Trophoblast cell (in vitro differentiated cells and primary cell): ENCODE measurements around the gene ABCC10.
"Not testable (repeated sequence)": the region's sequence is repeated elsewhere in the genome, so short reads cannot be mapped to it uniquely, and the experiment has no call there.

Experiments
- DNase-seq, 2 donors: peaks; one replicate each; pipeline ENCODE4 v3.0.0-alpha.2; 2016
- H2AFZ ChIP-seq: 2 replicates; pipeline ENCODE4 v1.6.1; 2013; ENCODE audit warnings: low read length, moderate library complexity, mild to moderate bottlenecking; ENCODE audit not compliant: insufficient read depth, poor library complexity
- H2AK5ac ChIP-seq: 2 replicates; pipeline ENCODE4 v1.6.1; 2013; ENCODE audit warnings: mild to moderate bottlenecking, low read length
- H2BK120ac ChIP-seq: 2 replicates; pipeline ENCODE4 v1.6.1; 2013; ENCODE audit warnings: low read length, mild to moderate bottlenecking, moderate library complexity; ENCODE audit not compliant: insufficient read depth, poor library complexity
- H2BK12ac ChIP-seq: 2 replicates; pipeline ENCODE4 v1.6.1; 2013; ENCODE audit warnings: mild to moderate bottlenecking, low read length, moderate library complexity
- H2BK5ac ChIP-seq: 2 replicates; pipeline ENCODE4 v1.6.1; 2013; ENCODE audit warnings: low read length, low read depth, moderate library complexity, mild to moderate bottlenecking; ENCODE audit not compliant: poor library complexity
- H3K14ac ChIP-seq: 2 replicates; pipeline ENCODE4 v1.6.1; 2013; ENCODE audit warnings: mild to moderate bottlenecking, low read length
- H3K18ac ChIP-seq: 2 replicates; pipeline ENCODE4 v1.6.1; 2013; ENCODE audit warnings: mild to moderate bottlenecking, low read length
- H3K23ac ChIP-seq: 2 replicates; pipeline ENCODE4 v1.6.1; 2013; ENCODE audit warnings: low read length
- H3K27ac ChIP-seq: 2 replicates; pipeline ENCODE4 v1.5.1; 2013; ENCODE audit warnings: low read depth, mild to moderate bottlenecking, inconsistent platforms, low read length, moderate library complexity
- H3K27me3 ChIP-seq: 2 replicates; pipeline ENCODE4 v1.6.1; 2013; ENCODE audit warnings: inconsistent platforms, mild to moderate bottlenecking, low read length, moderate library complexity; ENCODE audit not compliant: insufficient read depth
- H3K36me3 ChIP-seq, 2 experiments: 1 replicate in 1 of 2; 2 replicates in 1 of 2; pipeline ENCODE4 v1.6.1; 2013; ENCODE audit warnings: low read length in 2 of 2, mild to moderate bottlenecking in 2 of 2, moderate library complexity in 1 of 2; ENCODE audit not compliant: insufficient read depth in 2 of 2, control insufficient read depth in 1 of 2
- H3K4ac ChIP-seq: 2 replicates; pipeline ENCODE4 v1.6.1; 2013; ENCODE audit warnings: low read depth, mild to moderate bottlenecking, low read length, moderate library complexity
- H3K4me1 ChIP-seq, 2 experiments: 1 replicate in 1 of 2; 2 replicates in 1 of 2; pipeline ENCODE4 v1.6.1; 2013; ENCODE audit warnings: low read length in 2 of 2, mild to moderate bottlenecking in 2 of 2, moderate library complexity in 1 of 2; ENCODE audit not compliant: insufficient read depth in 2 of 2, control insufficient read depth in 1 of 2
- H3K4me2 ChIP-seq: 2 replicates; pipeline ENCODE4 v1.6.1; 2013; ENCODE audit warnings: inconsistent platforms, mild to moderate bottlenecking, low read length, moderate library complexity
- H3K4me3 ChIP-seq: 2 replicates; pipeline ENCODE4 v1.5.1; 2013; ENCODE audit warnings: mild to moderate bottlenecking, low read depth, low read length, inconsistent platforms
- H3K79me1 ChIP-seq: one replicate; pipeline ENCODE4 v1.6.1; 2013; ENCODE audit warnings: low read length
- H3K79me2 ChIP-seq: 2 replicates; pipeline ENCODE4 v1.6.1; 2013; ENCODE audit warnings: low read length, mild to moderate bottlenecking; ENCODE audit not compliant: control insufficient read depth, insufficient read depth, poor library complexity
- H3K9ac ChIP-seq: 2 replicates; pipeline ENCODE4 v1.6.1; 2013; ENCODE audit warnings: mild to moderate bottlenecking, low read length
- H3K9me3 ChIP-seq: 2 replicates; pipeline ENCODE4 v1.6.1; 2013; ENCODE audit warnings: low read depth, mild to moderate bottlenecking, control low read depth, inconsistent platforms, low read length; ENCODE audit not compliant: insufficient read depth
- H4K12ac ChIP-seq: 2 replicates; pipeline ENCODE4 v1.6.1; 2013; ENCODE audit warnings: low read depth, mild to moderate bottlenecking, low read length, moderate library complexity
- H4K8ac ChIP-seq: 2 replicates; pipeline ENCODE4 v1.6.1; 2013; ENCODE audit warnings: low read depth, mild to moderate bottlenecking, low read length, moderate library complexity
- H4K91ac ChIP-seq: one replicate; pipeline ENCODE4 v1.6.1; 2013; ENCODE audit warnings: low read depth, mild to moderate bottlenecking, low read length, moderate library complexity
- WGBS: extraction: QIAGEN DNeasy Blood & Tissue Kit; methylation state at CpG from one replicate; pipeline ENCODE4 v1.1.7; 2013; ENCODE audit warnings: missing lambda C conversion rate; ENCODE audit not compliant: insufficient read length, insufficient coverage; ENCODE audit errors: extremely low coverage; 5-methylcytosine and 5-hydroxymethylcytosine counted together

The ABCC10 gene

DNA sequence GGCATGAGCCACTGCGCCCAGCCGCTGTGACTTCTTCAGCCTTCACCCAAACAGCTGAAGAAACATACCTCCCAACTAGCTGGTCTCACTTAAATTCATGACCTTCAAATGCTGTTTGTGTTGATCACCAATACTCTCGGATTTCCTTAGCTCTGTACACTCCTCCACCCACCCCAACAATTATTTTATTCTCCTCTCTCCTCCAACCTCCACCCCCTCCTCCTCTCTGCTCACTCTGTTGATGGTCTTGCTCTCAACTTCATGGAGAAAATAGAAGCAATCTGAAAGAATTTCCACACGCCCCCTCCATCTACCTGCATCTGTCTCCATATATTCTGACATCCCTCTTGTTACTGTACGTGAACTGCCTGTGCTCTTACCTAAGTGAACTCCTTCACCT is 34.6 kb downstream of the ABCC10 start:
- WGBS: 100% methylated on average over 1 of the region's 5 CpGs

GRCh38 chr6:43464337-43464736 is 37.0 kb downstream of the ABCC10 start:
- no CpG with 5 or more reads among the region's 8 CpGs for WGBS
- DNase-seq: no peak

More for the DNA sequence above, 34.6 kb downstream of the ABCC10 start:
- no peaks in the 10 kb centered on the region for H3K36me3 ChIP-seq
- H2BK5ac ChIP-seq: no peak overlapping the region
- H4K91ac ChIP-seq: no peak overlapping the region
- H3K79me2 ChIP-seq: no peaks in the 10 kb centered on the region
- H3K79me1 ChIP-seq: no peaks in the 10 kb centered on the region
- no peak overlapping the region for H3K4ac ChIP-seq
- no peak overlapping the region for H3K18ac ChIP-seq
- no peak overlapping the region for H2AFZ ChIP-seq
- H4K8ac ChIP-seq: no peak overlapping the region
- DNase-seq: no peak
- no peak overlapping the region for H3K4me2 ChIP-seq
- no peak overlapping the region for H2BK12ac ChIP-seq
- no peak overlapping the region for H2AK5ac ChIP-seq
- peaks cover 2% of the 10 kb centered on the region for H3K9me3 ChIP-seq
- no peak overlapping the region for H4K12ac ChIP-seq
- H2BK120ac ChIP-seq: no peak overlapping the region
- H3K4me3 ChIP-seq: no peak overlapping the region
- no peak overlapping the region for H3K27ac ChIP-seq
- no peaks in the 10 kb centered on the region for H3K27me3 ChIP-seq
- no peak overlapping the region for H3K23ac ChIP-seq
- H3K9ac ChIP-seq: no peak overlapping the region
- H3K4me1 ChIP-seq: no peaks in the 10 kb centered on the region
- H3K14ac ChIP-seq: no peak overlapping the region

DNA sequence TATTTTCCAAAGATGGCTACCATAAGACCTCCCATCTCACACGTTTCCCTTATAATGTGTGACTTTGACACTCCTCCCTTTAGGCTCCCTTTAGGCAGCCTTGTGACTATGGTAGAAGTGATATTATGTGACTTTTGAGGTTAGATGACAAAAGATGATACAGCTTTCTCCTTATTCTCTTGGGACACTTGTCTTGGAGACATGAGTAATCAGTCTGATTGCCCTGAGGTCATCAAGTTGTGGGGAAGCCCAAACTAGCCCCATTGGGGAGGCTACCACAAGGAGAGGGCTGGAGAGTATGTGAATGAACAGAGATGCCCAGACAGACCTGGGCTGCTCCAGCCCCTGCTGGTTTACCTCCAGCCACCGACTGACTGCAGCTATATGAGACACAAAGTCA is 38.6 kb downstream of the ABCC10 start:
- Histone ChIP-seq H3K14ac (no peak overlapping the region), H3K36me3 (no peaks in the 10 kb centered on the region), H3K4me2 (no peak overlapping the region), H4K91ac (no peak overlapping the region), H3K9ac (no peak overlapping the region), H2AK5ac (no peak overlapping the region), H2BK5ac (no peak overlapping the region), H3K27ac (no peak overlapping the region), H3K27me3 (no peaks in the 10 kb centered on the region), H3K79me2 (no peaks in the 10 kb centered on the region), H3K9me3 (no peaks in the 10 kb centered on the region), H3K4ac (no peak overlapping the region), H3K79me1 (no peaks in the 10 kb centered on the region), H4K12ac (no peak overlapping the region), H3K4me1 (peaks cover 3 to 10% of the 10 kb centered on the region in 2 experiments), H3K4me3 (no peak overlapping the region), H3K18ac (no peak overlapping the region), H2BK12ac (no peak overlapping the region), H3K23ac (no peak overlapping the region), H2BK120ac (no peak overlapping the region), H4K8ac (no peak overlapping the region), H2AFZ (no peak overlapping the region)
- WGBS: no CpG with 5 or more reads among the region's 2 CpGs
- no peak for DNase-seq

More at GRCh38 chr6:43464337-43464736, 37.0 kb downstream of the ABCC10 start:
- Histone ChIP-seq H3K79me2 (no peaks in the 10 kb centered on the region), H4K12ac (no peak overlapping the region), H3K36me3 (no peaks in the 10 kb centered on the region), H3K4me3 (no peak overlapping the region), H4K8ac (no peak overlapping the region), H2BK12ac (no peak overlapping the region), H3K27me3 (no peaks in the 10 kb centered on the region), H3K4me2 (no peak overlapping the region), H2AFZ (no peak overlapping the region), H2BK5ac (no peak overlapping the region), H3K27ac (no peak overlapping the region), H3K9ac (no peak overlapping the region), H4K91ac (no peak overlapping the region), H3K23ac (no peak overlapping the region), H3K4ac (no peak overlapping the region), H2AK5ac (no peak overlapping the region), H2BK120ac (no peak overlapping the region), H3K18ac (no peak overlapping the region), H3K9me3 (peaks cover 2% of the 10 kb centered on the region), H3K79me1 (no peaks in the 10 kb centered on the region), H3K14ac (no peak overlapping the region), H3K4me1 (peaks cover under 1 to 7% of the 10 kb centered on the region in 2 experiments)

DNA sequence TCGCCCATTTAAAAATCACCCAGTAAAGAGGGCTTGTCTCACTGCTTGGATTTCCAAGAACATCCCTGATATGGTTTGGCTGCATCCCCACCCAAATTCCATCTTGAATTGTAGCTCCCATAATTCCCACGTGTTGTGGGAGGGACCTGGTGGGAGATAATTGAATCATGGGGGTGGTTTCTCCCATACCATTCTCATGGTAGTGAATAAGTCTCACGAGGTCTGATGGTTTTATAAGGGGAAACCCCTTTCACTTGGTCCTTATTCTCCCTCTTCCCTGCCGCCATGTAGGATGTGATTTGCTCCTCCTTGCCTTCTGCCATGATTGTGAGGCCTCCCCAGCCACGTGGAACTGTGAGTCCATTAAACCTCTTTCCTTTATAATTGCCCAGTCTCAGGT is 39.9 kb downstream of the ABCC10 start:
- H3K79me2 ChIP-seq, H3K18ac ChIP-seq, H3K14ac ChIP-seq, H2BK5ac ChIP-seq, H3K4me1 ChIP-seq, H3K9ac ChIP-seq, H4K91ac ChIP-seq, H2AK5ac ChIP-seq, H3K4me3 ChIP-seq, H2AFZ ChIP-seq, H3K4ac ChIP-seq, DNase-seq, H3K27ac ChIP-seq, H2BK120ac ChIP-seq, H4K12ac ChIP-seq, H2BK12ac ChIP-seq, H3K23ac ChIP-seq, H3K9me3 ChIP-seq, H4K8ac ChIP-seq, H3K79me1 ChIP-seq, H3K36me3 ChIP-seq, H3K4me2 ChIP-seq, H3K27me3 ChIP-seq: not testable (repeated sequence)
- WGBS: no CpG with 5 or more reads among the region's 5 CpGs
